SK-N-SH (cell line): Measurements from ENCODE around the gene ZNF526. TPM values are rescaled to one million over a fixed set of nuclear protein-coding genes. Genes with fewer than 3 reads are reported as not detected.
A peak's percentile ranks its signal among the peaks of the same experiment; 100 is the strongest.

Experiments used
- CTCF ChIA-PET: fragments of 300-600, 350-600 bp; formaldehyde crosslinking; extraction: SDS; loops from one replicate; lab custom pipeline; 2021; lab: Yijun Ruan, JAX
- POLR2A ChIA-PET: fragments of 350-600 bp; sonication (Branson Sonifier 250); formaldehyde crosslinking; extraction: SDS; loops from one replicate; lab custom pipeline; 2020; ENCODE audit warnings: antibody characterized with exemption, inconsistent platforms; lab: Yijun Ruan, JAX
- DNase-seq: peaks from one replicate; pipeline ENCODE4 v3.0.0; 2012
- H2AFZ ChIP-seq: fragments of 200-600 bp; sonication (generic); 2 replicates; pipeline ENCODE4 v1.8.1; 2016; ENCODE audit warnings: antibody characterized with exemption, mild to moderate bottlenecking, low read depth
- H3F3A ChIP-seq: fragments of 200-600 bp; sonication (generic); replicated peaks from 2 replicates; pipeline ENCODE3; 2016; ENCODE audit warnings: antibody characterized with exemption, mild to moderate bottlenecking; ENCODE audit not compliant: insufficient read depth
- H3K27ac ChIP-seq, 2 experiments: fragments of 200-500 bp in 1 of 2; fragments of 200-600 bp in 1 of 2; sonication (Bioruptor generic) in 1 of 2; sonication (generic), shearing (Covaris generic) in 1 of 2; 2 replicates each; pipeline versions ENCODE4 v1.5.1 to v1.6.1; 2014 to 2016; ENCODE audit warnings: low read depth in 2 of 2, inconsistent platforms in 1 of 2, low read length in 1 of 2, mild to moderate bottlenecking in 1 of 2, mixed read lengths in 1 of 2
- H3K27me3 ChIP-seq: fragments of 200-600 bp; sonication (generic), shearing (Covaris generic); 2 replicates; pipeline ENCODE4 v1.6.1; 2016; ENCODE audit warnings: mixed run types; ENCODE audit not compliant: insufficient read depth
- H3K36me3 ChIP-seq, 2 experiments: fragments of 200-500 bp in 1 of 2; fragments of 200-600 bp in 1 of 2; sonication (Bioruptor generic) in 1 of 2; sonication (generic) in 1 of 2; replicated peaks in 1 of 2; 2 replicates each; pipeline versions ENCODE3 to v1.5.1; 2014 to 2016; ENCODE audit warnings: low read length in 1 of 2, mild to moderate bottlenecking in 1 of 2; ENCODE audit not compliant: insufficient read depth in 2 of 2, control insufficient read depth in 1 of 2
- H3K4me1 ChIP-seq, 2 experiments: fragments of 200-500 bp in 1 of 2; fragments of 200-600 bp in 1 of 2; sonication (Bioruptor generic) in 1 of 2; sonication (generic), shearing (Covaris generic) in 1 of 2; 2 replicates each; pipeline versions ENCODE4 v1.5.1 to v1.6.1; 2014 to 2016; ENCODE audit warnings: low read depth in 1 of 2, low read length in 1 of 2, mixed run types in 1 of 2; ENCODE audit not compliant: insufficient read depth in 2 of 2, control insufficient read depth in 1 of 2
- H3K4me2 ChIP-seq: fragments of 200-600 bp; sonication (generic), shearing (Covaris generic); 2 replicates; pipeline ENCODE4 v1.6.1; 2017; ENCODE audit warnings: mixed run types
- H3K4me3 ChIP-seq, 2 experiments: fragments of 200-500 bp in 1 of 2; fragments of 200-600 bp in 1 of 2; sonication (Bioruptor generic) in 1 of 2; sonication (generic), shearing (Covaris generic) in 1 of 2; 2 replicates each; pipeline versions ENCODE4 v1.5.1 to v1.8.1; 2014 to 2016; ENCODE audit warnings: low read depth in 2 of 2, inconsistent platforms in 1 of 2, low read length in 1 of 2, mild to moderate bottlenecking in 1 of 2, mixed read lengths in 1 of 2, moderate library complexity in 1 of 2
- H3K79me2 ChIP-seq: fragments of 200-600 bp; sonication (generic); 2 replicates; pipeline ENCODE4 v1.8.1; 2017; ENCODE audit warnings: mild to moderate bottlenecking; ENCODE audit not compliant: insufficient read depth
- H3K9ac ChIP-seq: fragments of 200-600 bp; sonication (generic); 2 replicates; pipeline ENCODE4 v1.6.1; 2017; ENCODE audit warnings: mixed run types
- H3K9me2 ChIP-seq: fragments of 200-600 bp; sonication (generic); 2 replicates; pipeline ENCODE4 v1.6.1; 2017; ENCODE audit warnings: mixed run types
- H3K9me3 ChIP-seq: fragments of 200-600 bp; sonication (generic); 2 replicates; pipeline ENCODE4 v1.6.1; 2017; ENCODE audit warnings: mixed run types, mild to moderate bottlenecking, moderate library complexity
- H4K20me1 ChIP-seq: fragments of 200-600 bp; sonication (generic); 2 replicates; pipeline ENCODE4 v1.6.1; 2017; ENCODE audit warnings: mild to moderate bottlenecking, mixed run types; ENCODE audit not compliant: insufficient read depth
- ELF1 ChIP-seq: IDR thresholded peaks from 2 replicates; pipeline ENCODE4 v1.4.0; 2012
- EP300 ChIP-seq, 2 experiments: IDR thresholded peaks; 2 replicates each; pipeline versions ENCODE4 v1.4.0 to v1.6.1; 2012; ENCODE audit warnings: borderline replicate concordance in 1 of 2, low read depth in 1 of 2, low read length in 1 of 2
- EZH2phosphoT487 ChIP-seq: fragments of 200-600 bp; sonication (generic); IDR thresholded peaks from 2 replicates; pipeline ENCODE4 v1.6.1; 2017; ENCODE audit warnings: low read depth, mixed run types, mild to moderate bottlenecking, antibody characterized with exemption, moderate library complexity, borderline replicate concordance
- FOSL2 ChIP-seq: IDR thresholded peaks from 2 replicates; pipeline ENCODE4 v1.4.0; 2012; ENCODE audit warnings: low read depth, mild to moderate bottlenecking, moderate library complexity, borderline replicate concordance
- GABPA ChIP-seq: IDR thresholded peaks from 2 replicates; pipeline ENCODE4 v1.4.0; 2012; ENCODE audit warnings: low read depth, mild to moderate bottlenecking
- MAX ChIP-seq: IDR thresholded peaks from 2 replicates; pipeline ENCODE4 v1.4.0; 2012; ENCODE audit warnings: low read depth
- MEF2A ChIP-seq: IDR thresholded peaks from 2 replicates; pipeline ENCODE4 v1.4.0; 2012; ENCODE audit warnings: low read depth, borderline replicate concordance
- POLR2AphosphoS5 ChIP-seq: IDR thresholded peaks from 2 replicates; pipeline ENCODE4 v1.6.1; 2012; ENCODE audit warnings: low read depth, low read length
- REST ChIP-seq: IDR thresholded peaks from 2 replicates; pipeline ENCODE4 v1.6.1; 2012; ENCODE audit warnings: mild to moderate bottlenecking, low read depth, low read length, moderate library complexity
- RXRA ChIP-seq: IDR thresholded peaks from 2 replicates; pipeline ENCODE4 v1.4.0; 2012; ENCODE audit warnings: low read depth, mild to moderate bottlenecking, borderline replicate concordance
- SMC3 ChIP-seq: IDR thresholded peaks from 2 replicates; pipeline ENCODE4 v1.6.1; 2012; ENCODE audit warnings: low read depth, low read length, improper control_type of control experiment
- TAF1 ChIP-seq: IDR thresholded peaks from 2 replicates; pipeline ENCODE4 v1.6.1; 2012; ENCODE audit warnings: low read depth, mild to moderate bottlenecking, low read length, moderate library complexity, borderline replicate concordance
- TEAD4 ChIP-seq: IDR thresholded peaks from 2 replicates; pipeline ENCODE4 v1.4.0; 2012; ENCODE audit warnings: mild to moderate bottlenecking, borderline replicate concordance; ENCODE audit not compliant: insufficient read depth
- USF1 ChIP-seq: IDR thresholded peaks from 2 replicates; pipeline ENCODE4 v1.4.0; 2012; ENCODE audit warnings: low read depth, borderline replicate concordance
- WGBS: methylation state at CpG from one replicate; pipeline ENCODE4 v1.1.6; 2017; ENCODE audit warnings: low lambda C conversion rate; 5-methylcytosine and 5-hydroxymethylcytosine counted together
- polyA plus RNA-seq, 3 experiments: library from polyadenylated mRNA; depleted of rRNA; stranded (reverse); fragments of >200 nt; gene quantifications; 2 replicates each; pipeline ENCODE4 v1.2.3, GENCODE V29; 2012

ZNF526 gene
- polyA plus RNA-seq, 1 of the 3 experiments (the other 2 are of a cell fraction): 3.5 TPM

GRCh38 chr19:42275103-42275502, 55.0 kb downstream of the ZNF526 start:
- Histone ChIP-seq H3F3A (peaks cover 32% of the 10 kb centered on the region), H3K9me3 (no peaks in the 10 kb centered on the region), H3K79me2 (peaks cover 93% of the 10 kb centered on the region), H3K9me2 (no peaks in the 10 kb centered on the region), H3K9ac (no peak overlapping the region), H3K36me3 (peaks cover 13 to 39% of the 10 kb centered on the region in 2 experiments), H2AFZ (no peak overlapping the region), H3K4me3 (no peak overlapping the region), H3K4me1 (peaks cover 40 to 67% of the 10 kb centered on the region in 2 experiments; a peak in 3 of 4 replicates), H4K20me1 (no peaks in the 10 kb centered on the region), H3K4me2 (peak overlapping the region; percentile 55), H3K27me3 (no peaks in the 10 kb centered on the region), H3K27ac (peak overlapping the region in 1 of 2 experiments; percentile 1; a peak in 1 of 4 replicates)
- WGBS: 87% methylated on average over 7 of the region's 7 CpGs
- no peak for DNase-seq
- TF ChIP-seq REST (no peak), GABPA (no peak), EZH2phosphoT487 (no peak), MEF2A (no peak), EP300 (IDR thresholded peaks at IDR 0.05; ENCODE audit: borderline replicate concordance in 1 of 2, low read depth in 1 of 2, low read length in 1 of 2) (no peak), FOSL2 (no peak), ELF1 (no peak), USF1 (no peak), POLR2AphosphoS5 (no peak), MAX (no peak), TEAD4 (no peak), SMC3 (no peak), RXRA (no peak), TAF1 (no peak)
- POLR2A ChIA-PET: no interaction called here
- CTCF ChIA-PET: interaction anchor here (1.1 to 1.5 kb wide), 2 partner anchors 21 to 36 kb away, joined by 4 read pairs; no protein-coding TSS in a partner anchor
